ENCODE results near the gene ZBTB2. TPM values are rescaled to one million over a fixed set of nuclear protein-coding genes. Genes with fewer than 3 reads are reported as not detected.
"Not testable (repeated sequence)": the region's sequence is repeated elsewhere in the genome, so short reads cannot be mapped to it uniquely, and the experiment has no call there.

The ZBTB2 gene
- total and polyA plus RNA-seq, 2 experiments from 2014 or later: 10.6 to 17.3 TPM

- Histone ChIP-seq H3K79me2 (no peaks in the 10 kb centered on the region), H3K9me3 (ENCODE audit: low read depth) (no peaks in the 10 kb centered on the region), H4K20me1 (ENCODE audit: insufficient read depth, poor library complexity, severe bottlenecking) (no peaks in the 10 kb centered on the region), H3K27ac (no peak overlapping the region), H3K36me3 (replicated peaks; ENCODE audit: insufficient read depth, low read depth) (no peaks in the 10 kb centered on the region), H2AFZ (no peak overlapping the region), H3K4me3 (no peak overlapping the region), H3K9me2 (replicated peaks; ENCODE audit: insufficient read depth) (no peaks in the 10 kb centered on the region), H3K4me2 (no peak overlapping the region), H3K27me3 (no peaks in the 10 kb centered on the region), H3K4me1 (ENCODE audit: insufficient read depth) (no peaks in the 10 kb centered on the region)
- DNase-seq (ENCODE audit: low spot score): no peak
- TF ChIP-seq, protein P1, sequence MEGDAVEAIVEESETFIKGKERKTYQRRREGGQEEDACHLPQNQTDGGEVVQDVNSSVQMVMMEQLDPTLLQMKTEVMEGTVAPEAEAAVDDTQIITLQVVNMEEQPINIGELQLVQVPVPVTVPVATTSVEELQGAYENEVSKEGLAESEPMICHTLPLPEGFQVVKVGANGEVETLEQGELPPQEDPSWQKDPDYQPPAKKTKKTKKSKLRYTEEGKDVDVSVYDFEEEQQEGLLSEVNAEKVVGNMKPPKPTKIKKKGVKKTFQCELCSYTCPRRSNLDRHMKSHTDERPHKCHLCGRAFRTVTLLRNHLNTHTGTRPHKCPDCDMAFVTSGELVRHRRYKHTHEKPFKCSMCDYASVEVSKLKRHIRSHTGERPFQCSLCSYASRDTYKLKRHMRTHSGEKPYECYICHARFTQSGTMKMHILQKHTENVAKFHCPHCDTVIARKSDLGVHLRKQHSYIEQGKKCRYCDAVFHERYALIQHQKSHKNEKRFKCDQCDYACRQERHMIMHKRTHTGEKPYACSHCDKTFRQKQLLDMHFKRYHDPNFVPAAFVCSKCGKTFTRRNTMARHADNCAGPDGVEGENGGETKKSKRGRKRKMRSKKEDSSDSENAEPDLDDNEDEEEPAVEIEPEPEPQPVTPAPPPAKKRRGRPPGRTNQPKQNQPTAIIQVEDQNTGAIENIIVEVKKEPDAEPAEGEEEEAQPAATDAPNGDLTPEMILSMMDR (IDR thresholded peaks at IDR 0.05; ENCODE audit: poor library complexity): no peak
- TF ChIP-seq EZH2 (IDR thresholded peaks at IDR 0.05; ENCODE audit: borderline replicate concordance) (no peak), EZH2phosphoT487 (IDR thresholded peaks at IDR 0.05; ENCODE audit: low read depth, severe bottlenecking, unreplicated experiment) (no peak)
- WGBS (ENCODE audit: low lambda C conversion rate, missing lambda C conversion rate): 92% methylated on average over 19 of the region's 19 CpGs
These were observed 41.6 kb downstream of the ZBTB2 start for GRCh38 chr6:151349651-151350270.

- not testable (repeated sequence) for H3K9me2 ChIP-seq (replicated peaks; ENCODE audit: insufficient read depth); H3K4me1 ChIP-seq (ENCODE audit: insufficient read depth); H3K4me2 ChIP-seq; H2AFZ ChIP-seq; DNase-seq (ENCODE audit: low spot score); H3K9me3 ChIP-seq (ENCODE audit: low read depth); H3K27me3 ChIP-seq; H3K36me3 ChIP-seq (replicated peaks; ENCODE audit: insufficient read depth, low read depth); H4K20me1 ChIP-seq (ENCODE audit: insufficient read depth, poor library complexity, severe bottlenecking); H3K79me2 ChIP-seq; H3K4me3 ChIP-seq; H3K27ac ChIP-seq
- 93% methylated on average over 10 of the region's 10 CpGs for WGBS (ENCODE audit: low lambda C conversion rate, missing lambda C conversion rate)
These were observed 48.6 kb downstream of the ZBTB2 start for GRCh38 chr6:151342750-151343149.

GRCh38 chr6:151341476-151342195 is 49.7 kb downstream of the ZBTB2 start:
- Histone ChIP-seq H3K4me2 (no peak overlapping the region), H3K4me3 (no peak overlapping the region), H2AFZ (no peak overlapping the region), H3K27ac (no peak overlapping the region), H3K79me2 (no peaks in the 10 kb centered on the region), H3K9me2 (replicated peaks; ENCODE audit: insufficient read depth) (no peaks in the 10 kb centered on the region), H3K27me3 (no peaks in the 10 kb centered on the region), H3K4me1 (ENCODE audit: insufficient read depth) (no peaks in the 10 kb centered on the region), H3K36me3 (replicated peaks; ENCODE audit: insufficient read depth, low read depth) (no peaks in the 10 kb centered on the region), H3K9me3 (ENCODE audit: low read depth) (no peaks in the 10 kb centered on the region), H4K20me1 (ENCODE audit: insufficient read depth, poor library complexity, severe bottlenecking) (no peaks in the 10 kb centered on the region)
- TF ChIP-seq EZH2phosphoT487 (IDR thresholded peaks at IDR 0.05; ENCODE audit: low read depth, severe bottlenecking, unreplicated experiment) (no peak), EZH2 (IDR thresholded peaks at IDR 0.05; ENCODE audit: borderline replicate concordance) (no peak)
- TF ChIP-seq, protein P1 (IDR thresholded peaks at IDR 0.05; ENCODE audit: poor library complexity): no peak
- WGBS (ENCODE audit: low lambda C conversion rate, missing lambda C conversion rate): 96% methylated on average over 43 of the region's 52 CpGs
- no peak for DNase-seq (ENCODE audit: low spot score)

DNA sequence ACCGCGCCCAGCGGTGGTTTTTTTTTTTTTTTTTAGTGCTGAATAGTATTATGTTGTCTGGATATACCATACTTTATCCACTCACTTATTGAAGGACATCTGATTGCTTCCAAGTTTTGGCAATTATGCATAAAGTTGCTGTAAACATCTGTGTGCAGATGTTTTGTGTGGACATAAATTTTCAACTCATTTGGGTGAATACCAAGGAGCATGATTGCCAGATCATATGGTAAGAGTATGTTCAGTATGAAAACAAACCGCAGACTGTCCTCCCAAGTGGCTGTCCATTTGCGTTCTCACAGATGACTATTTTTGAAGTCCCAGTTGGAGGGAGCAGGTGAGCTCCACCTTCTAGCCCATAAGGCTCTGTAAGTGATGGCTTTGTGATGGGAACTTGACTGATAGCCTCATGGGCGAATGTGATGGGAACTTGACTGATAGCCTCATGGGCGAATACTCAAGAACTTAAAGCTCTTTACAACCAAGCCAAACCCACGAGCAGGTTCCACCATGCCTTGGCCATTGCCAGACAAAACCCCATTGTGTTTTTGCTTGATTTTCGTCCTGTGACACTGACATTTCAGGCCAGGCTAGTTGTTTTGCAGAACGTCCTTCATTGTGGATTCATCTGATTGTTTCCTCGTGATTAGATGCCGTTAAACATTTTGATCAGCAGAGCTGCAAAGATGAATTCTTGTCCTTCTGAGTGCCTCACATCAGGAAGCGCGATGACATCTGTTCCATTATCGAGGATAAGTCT is 51.0 kb downstream of the ZBTB2 start:
- H3K9me2 ChIP-seq (replicated peaks; ENCODE audit: insufficient read depth): no peaks in the 10 kb centered on the region
- no peak overlapping the region for H3K27ac ChIP-seq
- no peaks in the 10 kb centered on the region for H3K9me3 ChIP-seq (ENCODE audit: low read depth)
- 90% methylated on average over 15 of the region's 15 CpGs for WGBS (ENCODE audit: low lambda C conversion rate, missing lambda C conversion rate)
- no peaks in the 10 kb centered on the region for H3K36me3 ChIP-seq (replicated peaks; ENCODE audit: insufficient read depth, low read depth)
- H3K4me1 ChIP-seq (ENCODE audit: insufficient read depth): no peaks in the 10 kb centered on the region
- no peak overlapping the region for H3K4me2 ChIP-seq
- TF ChIP-seq, protein P1 (IDR thresholded peaks at IDR 0.05; ENCODE audit: poor library complexity): no peak
- TF ChIP-seq EZH2 (IDR thresholded peaks at IDR 0.05; ENCODE audit: borderline replicate concordance) (no peak), EZH2phosphoT487 (IDR thresholded peaks at IDR 0.05; ENCODE audit: low read depth, severe bottlenecking, unreplicated experiment) (no peak)
- no peaks in the 10 kb centered on the region for H4K20me1 ChIP-seq (ENCODE audit: insufficient read depth, poor library complexity, severe bottlenecking)
- no peak for DNase-seq (ENCODE audit: low spot score)
- no peak overlapping the region for H3K4me3 ChIP-seq
- no peak overlapping the region for H2AFZ ChIP-seq
- H3K79me2 ChIP-seq: no peaks in the 10 kb centered on the region
- H3K27me3 ChIP-seq: no peaks in the 10 kb centered on the region

Measured in hepatocyte (in vitro differentiated cells).